Measurements from ENCODE around the gene AKAP1.
A peak's percentile ranks its signal among the peaks of the same experiment; 100 is the strongest.
"Not testable (repeated sequence)": the region's sequence is repeated elsewhere in the genome, so short reads cannot be mapped to it uniquely, and the experiment has no call there.

The AKAP1 gene

DNA sequence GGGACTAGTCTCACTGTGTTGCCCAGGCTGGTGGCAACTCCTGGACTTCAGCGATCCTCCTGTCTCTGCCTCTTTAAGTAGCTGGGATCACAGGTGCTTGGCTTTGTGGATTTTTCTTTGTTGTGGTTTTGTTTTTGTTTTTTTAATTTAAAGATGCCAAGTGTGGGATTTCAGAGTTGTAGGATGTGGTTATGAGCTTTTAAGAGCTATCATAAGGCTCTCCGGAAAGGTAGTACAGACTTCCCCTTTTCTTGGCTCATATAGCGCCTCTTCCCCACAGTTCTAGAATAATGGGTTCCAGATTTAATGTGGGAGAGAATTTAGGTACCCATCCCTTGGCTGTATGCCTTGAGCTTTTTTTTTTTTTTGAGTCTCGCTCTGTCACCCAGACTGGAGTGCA, 17.1 kb downstream of the AKAP1 start:
- in situ Hi-C loops (cut with HindIII; ENCODE audit: low pct_ligation_motif_present, low sequenced_read_pairs), result no loop called here
- Histone ChIP-seq H3K4me3 (ENCODE audit: low read depth, low read length) (no peak overlapping the region), H3K27me3 (replicated peaks) (no peaks in the 10 kb centered on the region), H3K27ac (no peak overlapping the region), H3K36me3 (replicated peaks) (no peaks in the 10 kb centered on the region)
- DNase-seq, result no peak
- TF ChIP-seq, protein P1, sequence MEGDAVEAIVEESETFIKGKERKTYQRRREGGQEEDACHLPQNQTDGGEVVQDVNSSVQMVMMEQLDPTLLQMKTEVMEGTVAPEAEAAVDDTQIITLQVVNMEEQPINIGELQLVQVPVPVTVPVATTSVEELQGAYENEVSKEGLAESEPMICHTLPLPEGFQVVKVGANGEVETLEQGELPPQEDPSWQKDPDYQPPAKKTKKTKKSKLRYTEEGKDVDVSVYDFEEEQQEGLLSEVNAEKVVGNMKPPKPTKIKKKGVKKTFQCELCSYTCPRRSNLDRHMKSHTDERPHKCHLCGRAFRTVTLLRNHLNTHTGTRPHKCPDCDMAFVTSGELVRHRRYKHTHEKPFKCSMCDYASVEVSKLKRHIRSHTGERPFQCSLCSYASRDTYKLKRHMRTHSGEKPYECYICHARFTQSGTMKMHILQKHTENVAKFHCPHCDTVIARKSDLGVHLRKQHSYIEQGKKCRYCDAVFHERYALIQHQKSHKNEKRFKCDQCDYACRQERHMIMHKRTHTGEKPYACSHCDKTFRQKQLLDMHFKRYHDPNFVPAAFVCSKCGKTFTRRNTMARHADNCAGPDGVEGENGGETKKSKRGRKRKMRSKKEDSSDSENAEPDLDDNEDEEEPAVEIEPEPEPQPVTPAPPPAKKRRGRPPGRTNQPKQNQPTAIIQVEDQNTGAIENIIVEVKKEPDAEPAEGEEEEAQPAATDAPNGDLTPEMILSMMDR (IDR thresholded peaks at IDR 0.05; ENCODE audit: low read depth, low read length, missing control alignments), result no peak

DNA sequence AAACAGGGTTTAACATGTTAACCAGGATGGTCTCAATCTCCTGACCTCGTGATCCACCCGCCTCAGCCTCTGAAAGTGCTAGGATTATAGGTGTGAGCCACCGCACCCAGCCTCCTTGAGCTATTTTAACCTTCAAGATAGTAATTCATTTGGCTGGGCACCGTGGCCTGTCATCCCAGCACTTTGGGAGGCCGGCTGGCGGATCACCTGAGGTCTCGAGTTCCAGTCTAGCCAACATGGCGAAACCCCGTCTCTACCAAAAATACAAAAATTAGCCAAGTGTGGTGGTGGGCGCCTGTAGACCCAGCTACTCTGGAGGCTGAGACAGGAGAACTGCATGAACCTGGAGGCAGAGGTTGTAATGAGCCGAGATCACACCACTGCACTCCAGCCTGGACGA, 17.6 kb downstream of the AKAP1 start:
- H3K4me3 ChIP-seq (ENCODE audit: low read depth, low read length); H3K36me3 ChIP-seq (replicated peaks); H3K27me3 ChIP-seq (replicated peaks); DNase-seq; in situ Hi-C loops (cut with HindIII; ENCODE audit: low pct_ligation_motif_present, low sequenced_read_pairs); H3K27ac ChIP-seq: not testable (repeated sequence)

DNA sequence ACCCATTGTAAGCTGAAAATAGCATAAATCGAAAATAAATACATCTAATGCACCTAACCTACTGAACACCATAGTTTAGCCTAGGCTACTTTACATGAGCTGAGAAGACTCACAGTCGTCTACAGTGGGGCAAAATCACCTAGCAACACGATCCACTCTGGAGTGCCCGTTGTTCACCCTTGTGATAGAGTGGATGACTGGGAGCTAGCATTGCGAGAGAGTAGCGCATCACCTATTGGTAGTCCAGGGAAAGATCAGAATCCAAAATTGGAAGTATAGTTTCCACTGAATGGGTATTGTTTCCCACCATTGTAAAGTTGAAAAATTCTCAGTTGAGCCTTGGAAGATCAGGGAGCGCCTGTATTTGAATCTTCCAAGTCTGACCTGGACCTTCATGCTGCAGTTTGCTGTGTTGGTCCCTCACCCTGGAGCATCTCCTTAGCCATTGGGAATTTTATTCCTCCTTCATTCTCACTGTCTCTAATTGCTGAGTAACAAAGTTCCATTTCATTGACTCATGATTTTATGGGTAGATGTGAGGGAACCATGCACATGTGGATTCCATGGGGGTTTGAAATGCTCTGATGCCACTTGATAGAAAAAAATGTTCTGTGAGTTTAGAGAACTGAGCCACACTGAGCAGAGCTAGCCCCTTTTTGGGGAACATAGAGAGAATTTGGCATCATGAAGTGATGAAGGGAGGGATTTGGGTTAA, 19.6 kb downstream of the AKAP1 start:
- DNase-seq, result no peak
- TF ChIP-seq, protein P1 (IDR thresholded peaks at IDR 0.05; ENCODE audit: low read depth, low read length, missing control alignments), result no peak
- in situ Hi-C loops (cut with HindIII; ENCODE audit: low pct_ligation_motif_present, low sequenced_read_pairs), result no loop called here

DNA sequence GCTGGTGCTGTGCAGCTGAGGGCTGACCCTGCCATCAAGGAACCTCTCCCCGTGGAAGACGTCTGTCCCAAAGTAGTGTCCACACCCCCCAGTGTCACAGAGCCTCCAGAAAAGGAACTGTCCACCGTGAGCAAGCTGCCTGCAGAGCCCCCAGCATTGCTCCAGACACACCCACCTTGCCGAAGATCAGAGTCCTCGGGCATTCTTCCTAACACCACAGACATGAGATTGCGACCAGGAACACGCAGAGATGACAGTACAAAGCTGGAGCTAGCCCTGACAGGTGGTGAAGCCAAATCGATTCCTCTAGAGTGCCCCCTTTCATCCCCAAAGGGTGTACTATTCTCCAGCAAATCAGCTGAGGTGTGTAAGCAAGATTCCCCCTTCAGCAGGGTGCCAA, 20.5 kb downstream of the AKAP1 start:
- in situ Hi-C loops (cut with HindIII; ENCODE audit: low pct_ligation_motif_present, low sequenced_read_pairs), result no loop called here
- no peak overlapping the region for H3K27ac ChIP-seq
- H3K4me3 ChIP-seq (ENCODE audit: low read depth, low read length), result no peak overlapping the region
- no peaks in the 10 kb centered on the region for H3K36me3 ChIP-seq (replicated peaks)
- H3K27me3 ChIP-seq (replicated peaks), result no peaks in the 10 kb centered on the region
- TF ChIP-seq, protein P1 (IDR thresholded peaks at IDR 0.05; ENCODE audit: low read depth, low read length, missing control alignments), result no peak
- no peak for DNase-seq

More for the DNA sequence above, 19.6 kb downstream of the AKAP1 start:
- Histone ChIP-seq H3K27me3 (replicated peaks) (no peaks in the 10 kb centered on the region), H3K36me3 (replicated peaks) (no peaks in the 10 kb centered on the region), H3K27ac (no peak overlapping the region), H3K4me3 (ENCODE audit: low read depth, low read length) (no peak overlapping the region)

DNA sequence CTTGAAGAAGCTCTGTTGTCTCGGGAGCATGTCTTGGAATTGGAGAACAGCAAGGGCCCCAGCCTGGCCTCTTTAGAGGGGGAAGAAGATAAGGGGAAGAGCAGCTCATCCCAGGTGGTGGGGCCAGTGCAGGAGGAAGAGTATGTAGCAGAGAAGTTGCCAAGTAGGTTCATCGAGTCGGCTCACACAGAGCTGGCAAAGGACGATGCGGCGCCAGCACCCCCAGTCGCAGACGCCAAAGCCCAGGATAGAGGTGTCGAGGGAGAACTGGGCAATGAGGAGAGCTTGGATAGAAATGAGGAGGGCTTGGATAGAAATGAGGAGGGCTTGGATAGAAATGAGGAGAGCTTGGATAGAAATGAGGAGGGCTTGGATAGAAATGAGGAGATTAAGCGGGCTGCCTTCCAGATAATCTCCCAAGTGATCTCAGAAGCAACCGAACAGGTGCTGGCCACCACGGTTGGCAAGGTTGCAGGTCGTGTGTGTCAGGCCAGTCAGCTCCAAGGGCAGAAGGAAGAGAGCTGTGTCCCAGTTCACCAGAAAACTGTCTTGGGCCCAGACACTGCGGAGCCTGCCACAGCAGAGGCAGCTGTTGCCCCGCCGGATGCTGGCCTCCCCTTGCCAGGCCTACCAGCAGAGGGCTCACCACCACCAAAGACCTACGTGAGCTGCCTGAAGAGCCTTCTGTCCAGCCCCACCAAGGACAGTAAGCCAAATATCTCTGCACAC, 21.2 kb downstream of the AKAP1 start:
- no peak for DNase-seq
- Histone ChIP-seq H3K36me3 (replicated peaks) (no peaks in the 10 kb centered on the region), H3K4me3 (ENCODE audit: low read depth, low read length) (no peak overlapping the region), H3K27ac (no peak overlapping the region), H3K27me3 (replicated peaks) (no peaks in the 10 kb centered on the region)
- in situ Hi-C loops (cut with HindIII; ENCODE audit: low pct_ligation_motif_present, low sequenced_read_pairs), result no loop called here
- TF ChIP-seq, protein P1 (IDR thresholded peaks at IDR 0.05; ENCODE audit: low read depth, low read length, missing control alignments), result peak; percentile 58

DNA sequence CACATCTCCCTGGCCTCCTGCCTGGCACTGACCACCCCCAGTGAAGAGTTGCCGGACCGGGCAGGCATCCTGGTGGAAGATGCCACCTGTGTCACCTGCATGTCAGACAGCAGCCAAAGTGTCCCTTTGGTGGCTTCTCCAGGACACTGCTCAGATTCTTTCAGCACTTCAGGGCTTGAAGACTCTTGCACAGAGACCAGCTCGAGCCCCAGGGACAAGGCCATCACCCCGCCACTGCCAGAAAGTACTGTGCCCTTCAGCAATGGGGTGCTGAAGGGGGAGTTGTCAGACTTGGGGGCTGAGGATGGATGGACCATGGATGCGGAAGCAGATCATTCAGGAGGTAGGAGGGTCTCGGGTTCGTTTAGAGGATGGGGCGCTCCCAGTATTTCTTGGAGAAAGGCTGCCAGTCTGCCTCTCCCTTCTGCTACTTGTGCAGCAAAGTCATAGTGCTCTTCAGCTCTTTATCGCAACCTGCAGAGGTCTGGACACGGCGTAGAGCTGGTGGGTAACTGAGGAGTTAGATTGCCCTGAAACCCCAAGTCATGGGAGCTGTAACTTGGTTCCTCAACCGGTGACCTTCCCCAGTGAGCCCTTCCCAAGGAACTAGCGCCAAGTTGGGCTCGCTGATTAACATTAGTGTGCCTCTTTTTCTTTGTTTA, 21.9 kb downstream of the AKAP1 start:
- TF ChIP-seq, protein P1 (IDR thresholded peaks at IDR 0.05; ENCODE audit: low read depth, low read length, missing control alignments), result no peak
- Histone ChIP-seq H3K27me3 (replicated peaks) (no peaks in the 10 kb centered on the region), H3K27ac (no peak overlapping the region), H3K36me3 (replicated peaks) (no peaks in the 10 kb centered on the region), H3K4me3 (ENCODE audit: low read depth, low read length) (no peak overlapping the region)
- DNase-seq, result no peak
- in situ Hi-C loops (cut with HindIII; ENCODE audit: low pct_ligation_motif_present, low sequenced_read_pairs), result no loop called here
